Panc1 (cell line): Measurements from ENCODE around the gene ADCY1. TPM values are rescaled to one million over a fixed set of nuclear protein-coding genes. Genes with fewer than 3 reads are reported as not detected.

Experiments
- ATAC-seq: fragments of 200-7000 bp; cut with Tn5 transposase; 2 replicates; pipeline ENCODE4 v1.9.1; 2020; ENCODE audit warnings: mild to moderate bottlenecking, moderate library complexity
- BruUV-seq: library from RNA; stranded (reverse); fragments of 400-500 nt; replicated peaks from 2 replicates; lab custom pipeline; 2021; lab: Mats Ljungman, UMichigan
- CTCF ChIA-PET: fragments of 300-600 bp; sonication (Branson Sonifier 250); formaldehyde crosslinking; loops from one replicate; lab custom pipeline; 2022; ENCODE audit warnings: antibody characterized with exemption; lab: Charles Lee
- POLR2A ChIA-PET: fragments of 300-600 bp; sonication (Branson Sonifier 250); formaldehyde crosslinking; loops from one replicate; lab custom pipeline; 2022; ENCODE audit warnings: antibody characterized with exemption; lab: Charles Lee
- DNase-seq: peaks from one replicate; pipeline ENCODE4 v3.0.0-alpha.2; 2010; ENCODE audit warnings: low read depth, low spot score
- H3K27ac ChIP-seq: 2 replicates; pipeline ENCODE4 v1.5.1; 2011; ENCODE audit warnings: mild to moderate bottlenecking, low read length, inconsistent platforms
- H3K27me3 ChIP-seq: fragments of 200-500 bp; sonication (Bioruptor generic); 2 replicates; pipeline ENCODE4 v1.6.0; 2014; ENCODE audit warnings: low read length, inconsistent platforms; ENCODE audit not compliant: control insufficient read depth, insufficient read depth
- H3K36me3 ChIP-seq: fragments of 200-500 bp; sonication (Bioruptor generic); 2 replicates; pipeline ENCODE4 v1.5.1; 2014; ENCODE audit warnings: inconsistent platforms, mild to moderate bottlenecking, low read length, moderate library complexity; ENCODE audit not compliant: control insufficient read depth, insufficient read depth
- H3K4me1 ChIP-seq: 2 replicates; pipeline ENCODE4 v1.5.1; 2011; ENCODE audit warnings: inconsistent platforms, mild to moderate bottlenecking, low read length, moderate library complexity; ENCODE audit not compliant: control insufficient read depth, insufficient read depth
- H3K4me3 ChIP-seq, 2 experiments: 2 replicates each; pipeline ENCODE4 v1.5.1; 2011 to 2012; ENCODE audit warnings: low read depth in 2 of 2, low read length in 2 of 2, mild to moderate bottlenecking in 2 of 2, inconsistent platforms in 1 of 2, moderate library complexity in 1 of 2
- H3K9me3 ChIP-seq: fragments of 200-500 bp; sonication (Bioruptor generic); 2 replicates; pipeline ENCODE4 v1.5.1; 2014; ENCODE audit warnings: low read depth, mild to moderate bottlenecking, inconsistent platforms, low read length, moderate library complexity; ENCODE audit not compliant: control insufficient read depth, insufficient read depth
- POLR2AphosphoS5 ChIP-seq: IDR thresholded peaks from 2 replicates; pipeline ENCODE4 v1.6.1; 2012; ENCODE audit warnings: mild to moderate bottlenecking, low read depth, low read length, moderate library complexity
- REST ChIP-seq, 2 experiments: IDR thresholded peaks; 2 replicates each; pipeline ENCODE4 v1.6.1; 2011 to 2012; ENCODE audit warnings: low read depth in 2 of 2, control low read depth in 1 of 2, low read length in 1 of 2, mild to moderate bottlenecking in 1 of 2, moderate library complexity in 1 of 2; ENCODE audit not compliant: insufficient read depth in 1 of 2
- SIN3A ChIP-seq: IDR thresholded peaks from 2 replicates; pipeline ENCODE4 v1.6.1; 2012; ENCODE audit warnings: low read depth, mild to moderate bottlenecking, low read length, moderate library complexity, borderline replicate concordance; ENCODE audit not compliant: insufficient read depth
- TCF7L2 ChIP-seq: IDR thresholded peaks from 2 replicates; pipeline ENCODE4 v1.6.1; 2011; ENCODE audit warnings: mild to moderate bottlenecking, low read depth, low read length, inconsistent platforms
- in situ Hi-C: cut with HindIII; loops from 2 replicates; pipeline ENCODE4 v1.10.0; 2016; ENCODE audit warnings: low sequenced_read_pairs, low pct_unique_long_range_greater_than_20kb
- intact Hi-C: fragments of 100-400 bp; cut with micrococcal nuclease; formaldehyde crosslinking; loops from one replicate; pipeline ENCODE4 v1.10.0; 2022; ENCODE audit not compliant: unreplicated experiment
- total RNA-seq: library from RNA; stranded (reverse); gene quantifications from one replicate; pipeline ENCODE4 v1.2.1, GENCODE V29; 2021; ENCODE audit not compliant: unreplicated experiment
- TF ChIP-seq, protein P1 (sequence below): fragments of 450-650 bp; IDR thresholded peaks from 2 replicates; pipeline ENCODE4 v1.5.1; 2017; ENCODE audit warnings: mild to moderate bottlenecking

Gene ADCY1
- total RNA-seq, 1 experiment from 2014 or later = 2.1 TPM

DNA sequence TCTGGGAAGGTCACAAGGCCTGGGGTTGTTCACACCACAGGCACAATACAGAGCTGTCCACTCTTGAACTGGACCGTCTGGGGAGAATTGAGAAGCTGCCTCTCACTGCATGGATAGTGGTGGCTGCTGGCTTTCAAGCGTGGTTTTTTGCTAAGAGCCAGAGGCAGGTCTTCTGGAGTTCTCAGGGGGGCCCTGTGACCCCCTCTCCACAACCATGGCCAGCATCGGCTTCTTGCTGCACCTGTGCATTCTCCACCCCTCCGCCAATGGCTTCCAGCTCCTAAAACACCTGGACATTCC, 140.3 kb downstream of the ADCY1 start:
- no peaks in the 10 kb centered on the region for H3K27me3 ChIP-seq
- ChIA-PET CTCF (no interaction called here), POLR2A (no interaction called here)
- no peak overlapping the region for H3K27ac ChIP-seq
- TF ChIP-seq SIN3A = no peak
- TF ChIP-seq POLR2AphosphoS5 = no peak
- TF ChIP-seq REST (IDR thresholded peaks at IDR 0.05; ENCODE audit: insufficient read depth in 1 of 2, low read depth in 2 of 2, low read length in 1 of 2) = no peak
- TF ChIP-seq, protein P1, sequence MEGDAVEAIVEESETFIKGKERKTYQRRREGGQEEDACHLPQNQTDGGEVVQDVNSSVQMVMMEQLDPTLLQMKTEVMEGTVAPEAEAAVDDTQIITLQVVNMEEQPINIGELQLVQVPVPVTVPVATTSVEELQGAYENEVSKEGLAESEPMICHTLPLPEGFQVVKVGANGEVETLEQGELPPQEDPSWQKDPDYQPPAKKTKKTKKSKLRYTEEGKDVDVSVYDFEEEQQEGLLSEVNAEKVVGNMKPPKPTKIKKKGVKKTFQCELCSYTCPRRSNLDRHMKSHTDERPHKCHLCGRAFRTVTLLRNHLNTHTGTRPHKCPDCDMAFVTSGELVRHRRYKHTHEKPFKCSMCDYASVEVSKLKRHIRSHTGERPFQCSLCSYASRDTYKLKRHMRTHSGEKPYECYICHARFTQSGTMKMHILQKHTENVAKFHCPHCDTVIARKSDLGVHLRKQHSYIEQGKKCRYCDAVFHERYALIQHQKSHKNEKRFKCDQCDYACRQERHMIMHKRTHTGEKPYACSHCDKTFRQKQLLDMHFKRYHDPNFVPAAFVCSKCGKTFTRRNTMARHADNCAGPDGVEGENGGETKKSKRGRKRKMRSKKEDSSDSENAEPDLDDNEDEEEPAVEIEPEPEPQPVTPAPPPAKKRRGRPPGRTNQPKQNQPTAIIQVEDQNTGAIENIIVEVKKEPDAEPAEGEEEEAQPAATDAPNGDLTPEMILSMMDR = no peak
- TF ChIP-seq TCF7L2 = no peak
- H3K9me3 ChIP-seq = no peaks in the 10 kb centered on the region
- peak; percentile 36; the same call in 1 of the 2 replicates for ATAC-seq
- no peak overlapping the region for H3K4me3 ChIP-seq
- DNase-seq = no peak
- H3K36me3 ChIP-seq = no peaks in the 10 kb centered on the region
- in situ Hi-C loops (no loop called here), intact Hi-C loops (no loop called here)
- no peaks in the 10 kb centered on the region for H3K4me1 ChIP-seq
- no TSS peak for BruUV-seq

- Histone ChIP-seq H3K4me1 (no peaks in the 10 kb centered on the region), H3K27ac (no peak overlapping the region), H3K4me3 (no peak overlapping the region), H3K9me3 (no peaks in the 10 kb centered on the region), H3K27me3 (no peaks in the 10 kb centered on the region), H3K36me3 (no peaks in the 10 kb centered on the region)
- POLR2A ChIA-PET = no interaction called here
- CTCF ChIA-PET = no interaction called here
- no TSS peak for BruUV-seq
- in situ Hi-C loops (no loop called here), intact Hi-C loops (no loop called here)
- ATAC-seq (no peak), DNase-seq (no peak)
- no peak for TF ChIP-seq POLR2AphosphoS5
- no peak for TF ChIP-seq SIN3A
- no peak for TF ChIP-seq TCF7L2
- TF ChIP-seq, protein P1 = no peak
- TF ChIP-seq REST (IDR thresholded peaks at IDR 0.05; ENCODE audit: insufficient read depth in 1 of 2, low read depth in 2 of 2, low read length in 1 of 2) = no peak
Measured at GRCh38 chr7:45715471-45716352, 141.5 kb downstream of the ADCY1 start.
